Fibroblast of villous mesenchyme (primary cell): ENCODE measurements around the gene CPD. TPM values are rescaled to one million over a fixed set of nuclear protein-coding genes. Genes with fewer than 3 reads are reported as not detected.
"Not testable (repeated sequence)": the region's sequence is repeated elsewhere in the genome, so short reads cannot be mapped to it uniquely, and the experiment has no call there.

ENCODE experiments used
- DNase-seq: peaks from one replicate; pipeline ENCODE4 v3.0.0-alpha.2; 2010; ENCODE audit warnings: low read depth
- H3K4me3 ChIP-seq: 2 replicates; pipeline ENCODE4 v1.5.1; 2011; ENCODE audit warnings: low read depth, mild to moderate bottlenecking, low read length
- CTCF ChIP-seq: IDR thresholded peaks from 2 replicates; pipeline ENCODE4 v1.5.1; 2012; ENCODE audit warnings: low read depth, mild to moderate bottlenecking, low read length; ENCODE audit not compliant: insufficient read depth
- total RNA-seq: library from RNA; depleted of rRNA; stranded (reverse); fragments of >200 nt; gene quantifications from 2 replicates; pipeline ENCODE4 v1.2.3, GENCODE V29; 2012

The CPD gene
- total RNA-seq, 1 donor, result 177 TPM

DNA sequence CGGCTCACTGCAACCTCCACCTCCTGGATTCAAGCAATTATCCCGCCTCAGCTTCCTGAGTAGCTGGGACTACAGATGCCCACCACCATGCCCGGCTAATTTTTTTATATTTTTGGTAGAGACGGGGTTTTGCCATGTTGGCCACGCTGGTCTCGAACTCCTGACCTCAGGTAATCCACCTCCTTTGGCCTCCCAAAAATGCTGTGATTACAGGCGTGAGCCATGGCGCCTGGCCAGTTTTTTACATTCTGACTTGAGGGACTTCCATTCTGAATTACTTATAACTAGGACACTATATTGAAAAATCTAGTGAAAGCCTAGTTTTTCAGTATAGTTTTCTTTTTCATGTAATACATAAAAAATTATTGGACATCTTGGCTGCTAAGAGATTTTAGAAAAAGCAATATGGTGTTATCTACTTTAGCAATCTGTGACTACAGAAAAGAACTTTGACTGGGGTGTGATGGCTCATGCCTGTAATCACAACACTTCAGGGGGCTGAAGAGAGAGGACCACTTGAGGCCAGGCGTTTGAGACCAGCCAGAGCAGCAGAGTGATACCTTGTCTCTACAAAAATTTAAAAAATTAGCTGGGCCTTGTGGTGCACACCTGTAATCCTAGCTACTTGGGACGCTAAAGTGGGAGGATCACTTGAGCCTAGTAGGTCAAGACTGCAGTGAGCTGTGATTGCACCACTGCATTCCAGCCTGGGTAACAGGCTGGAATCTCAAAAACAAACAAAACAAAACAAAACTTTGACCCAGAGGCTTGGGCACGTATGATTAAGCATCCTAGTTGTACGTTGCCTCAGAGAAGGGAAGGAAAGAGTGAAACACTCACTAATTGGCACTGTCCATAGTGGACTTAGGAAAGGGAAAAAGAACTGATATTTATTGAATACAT is 71.6 kb downstream of the CPD start:
- no peak overlapping the region for H3K4me3 ChIP-seq
- no peak for TF ChIP-seq CTCF
- DNase-seq, result peak; percentile 53

- TF ChIP-seq CTCF, result no peak
- H3K4me3 ChIP-seq, result no peak overlapping the region
- DNase-seq, result no peak
Observed at GRCh38 chr17:30454635-30455034, 75.9 kb downstream of the CPD start.

DNA sequence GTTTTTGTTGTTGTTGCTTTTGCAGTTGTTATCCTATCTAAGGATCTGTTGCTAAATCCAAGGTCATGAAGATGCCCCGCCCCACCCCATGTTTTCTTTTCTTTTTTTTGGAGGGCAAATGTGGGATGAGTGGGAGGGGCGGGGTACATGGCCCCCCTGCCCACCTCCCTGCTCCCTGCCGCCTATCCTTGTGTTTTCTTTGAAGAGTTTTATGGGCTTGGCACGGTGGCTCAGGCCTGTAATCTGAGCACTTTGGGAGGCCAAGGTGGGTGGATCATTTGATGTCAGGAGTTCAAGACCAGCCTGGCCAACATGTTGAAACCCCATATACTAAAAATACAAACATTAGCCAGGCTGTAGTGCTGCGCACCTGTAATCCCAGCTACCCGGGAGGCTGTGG is 79.6 kb downstream of the CPD start:
- DNase-seq, result no peak
- no peak overlapping the region for H3K4me3 ChIP-seq
- no peak for TF ChIP-seq CTCF

DNA sequence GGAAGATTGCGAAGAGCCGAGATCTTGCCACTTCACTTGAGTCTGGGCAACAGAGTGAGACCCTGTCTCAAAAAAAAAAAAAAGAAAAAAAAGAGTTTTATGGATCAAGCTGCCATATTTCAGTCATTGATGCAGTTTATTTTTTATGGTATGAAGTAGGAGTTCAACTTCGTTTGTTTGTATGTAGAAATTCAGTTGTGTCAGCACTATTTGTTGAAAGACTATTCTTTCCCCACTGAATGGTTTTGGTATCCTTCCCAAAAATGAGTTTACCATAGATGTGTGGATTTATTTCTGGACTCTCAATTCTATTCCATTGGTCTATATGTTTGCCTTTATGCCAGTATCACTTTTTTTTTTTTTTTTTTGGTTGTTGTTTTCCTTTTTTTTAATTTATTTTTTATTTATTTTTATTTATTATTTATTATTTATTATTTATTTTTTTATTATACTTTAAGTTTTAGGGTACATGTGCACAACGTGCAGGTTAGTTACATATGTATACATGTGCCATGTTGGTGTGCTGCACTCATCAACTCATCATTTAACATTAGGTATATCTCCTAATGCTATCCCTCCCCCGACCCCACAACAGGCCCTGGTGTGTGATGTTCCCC is 80.2 kb downstream of the CPD start:
- DNase-seq, H3K4me3 ChIP-seq: not testable (repeated sequence)

DNA sequence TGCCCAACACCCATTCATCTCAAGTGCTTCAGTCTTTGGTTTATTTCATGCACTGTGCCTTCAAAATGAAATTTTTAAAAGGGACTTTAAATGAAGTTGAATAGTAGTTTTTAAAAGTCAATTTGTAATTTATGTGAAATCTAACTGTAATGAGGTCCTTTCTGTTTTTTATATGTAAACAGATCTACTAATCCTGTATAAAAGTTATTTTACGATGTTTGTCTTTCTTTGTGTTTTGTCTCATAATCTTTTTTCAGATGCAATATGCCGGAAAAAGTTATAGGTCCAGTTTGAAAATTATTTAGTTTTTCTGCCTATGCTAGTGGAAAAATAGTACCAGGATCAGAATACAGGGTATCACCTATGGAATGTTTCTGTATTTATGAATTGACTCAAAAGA is 89.7 kb downstream of the CPD start:
- no peak for TF ChIP-seq CTCF
- no peak for DNase-seq
- no peak overlapping the region for H3K4me3 ChIP-seq

DNA sequence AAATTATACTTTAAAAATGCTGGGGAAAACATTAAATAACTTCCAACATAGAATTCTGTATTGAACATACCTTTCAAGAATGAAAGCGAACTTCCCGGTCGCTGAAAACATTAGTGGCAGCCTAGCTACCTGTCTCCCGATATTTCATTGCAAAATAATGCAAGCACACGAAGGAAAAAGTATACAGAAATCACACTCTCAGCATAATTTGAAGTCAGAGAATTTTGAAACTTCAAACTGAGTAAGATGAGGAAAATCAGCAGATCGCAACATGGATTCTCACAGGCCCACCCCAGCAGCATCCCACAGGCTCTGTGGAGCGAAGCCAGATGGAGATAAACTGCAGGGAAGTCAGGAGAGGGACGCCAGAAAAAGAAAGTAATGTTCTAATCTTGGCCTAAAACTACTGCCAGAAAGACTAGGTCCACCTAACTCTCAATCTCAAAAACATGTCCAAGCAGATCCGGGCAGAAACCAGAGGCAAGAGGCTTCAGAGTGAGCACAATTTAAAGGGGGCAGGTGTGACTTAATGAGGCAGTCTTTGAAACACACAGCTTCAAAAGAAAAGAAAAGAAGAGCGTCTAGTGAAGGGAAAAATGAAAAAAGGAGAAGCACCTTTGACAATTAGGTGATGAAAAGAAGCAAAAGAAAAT is 93.6 kb downstream of the CPD start:
- peak; percentile 13 for DNase-seq
- TF ChIP-seq CTCF, result no peak
- no peak overlapping the region for H3K4me3 ChIP-seq

- no peak for DNase-seq
- no peak for TF ChIP-seq CTCF
Observed at GRCh38 chr17:30475206-30475605, 96.5 kb downstream of the CPD start.

More at GRCh38 chr17:30475206-30475605, 96.5 kb downstream of the CPD start:
- no peak overlapping the region for H3K4me3 ChIP-seq
